HG02885 (cell line): ENCODE data around the gene TLR3.

Source experiments
- ATAC-seq: cut with Tn5 transposase; IDR thresholded peaks from one replicate; pipeline ENCODE4 v1.9.1; 2021; ENCODE audit warnings: mild to moderate bottlenecking; ENCODE audit not compliant: unreplicated experiment, poor library complexity

TLR3 gene

DNA sequence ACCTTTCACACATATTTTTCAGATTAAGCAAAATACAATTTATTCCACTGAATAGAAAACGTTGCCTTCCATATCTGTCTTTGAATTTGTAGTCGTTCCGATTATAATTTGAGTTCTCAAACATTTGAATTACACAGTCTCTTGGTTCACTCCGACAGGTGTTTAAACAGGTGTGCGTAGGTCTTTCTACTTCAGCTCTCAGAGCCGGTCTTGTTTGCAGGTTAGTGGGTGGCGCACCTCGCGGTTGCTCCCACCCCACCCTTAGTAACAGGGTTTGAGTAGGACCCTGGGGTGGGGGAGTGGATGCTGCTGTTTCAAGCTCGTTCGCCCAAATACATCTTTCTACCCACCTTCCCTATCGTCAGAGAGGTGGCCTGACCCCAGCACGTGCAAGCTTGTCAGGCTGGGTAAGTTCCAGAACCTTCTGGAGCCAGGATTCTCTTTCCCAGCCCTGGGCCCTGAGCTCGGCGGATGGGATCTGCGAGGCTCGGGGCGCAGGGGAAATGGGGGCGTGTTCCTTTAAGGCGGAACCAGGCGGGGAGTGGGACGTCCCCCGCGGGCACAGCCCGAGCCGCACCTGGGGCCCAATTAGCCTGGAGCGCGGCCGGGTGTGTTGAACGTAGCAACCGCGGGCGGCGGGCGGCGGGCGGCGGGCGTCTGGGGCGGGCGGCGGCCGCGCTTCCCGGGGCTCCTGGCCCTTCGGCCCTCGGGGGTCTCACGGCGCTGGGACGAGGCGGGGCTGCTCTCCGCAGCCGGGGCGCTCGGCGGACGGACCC is 35.3 kb downstream of the TLR3 start, which contains the start of gene FAM149A:
TSS of gene FAM149A (plus strand) at position 591 of the 776 bp plus-strand sequence.
- ATAC-seq: peak; percentile 75

DNA sequence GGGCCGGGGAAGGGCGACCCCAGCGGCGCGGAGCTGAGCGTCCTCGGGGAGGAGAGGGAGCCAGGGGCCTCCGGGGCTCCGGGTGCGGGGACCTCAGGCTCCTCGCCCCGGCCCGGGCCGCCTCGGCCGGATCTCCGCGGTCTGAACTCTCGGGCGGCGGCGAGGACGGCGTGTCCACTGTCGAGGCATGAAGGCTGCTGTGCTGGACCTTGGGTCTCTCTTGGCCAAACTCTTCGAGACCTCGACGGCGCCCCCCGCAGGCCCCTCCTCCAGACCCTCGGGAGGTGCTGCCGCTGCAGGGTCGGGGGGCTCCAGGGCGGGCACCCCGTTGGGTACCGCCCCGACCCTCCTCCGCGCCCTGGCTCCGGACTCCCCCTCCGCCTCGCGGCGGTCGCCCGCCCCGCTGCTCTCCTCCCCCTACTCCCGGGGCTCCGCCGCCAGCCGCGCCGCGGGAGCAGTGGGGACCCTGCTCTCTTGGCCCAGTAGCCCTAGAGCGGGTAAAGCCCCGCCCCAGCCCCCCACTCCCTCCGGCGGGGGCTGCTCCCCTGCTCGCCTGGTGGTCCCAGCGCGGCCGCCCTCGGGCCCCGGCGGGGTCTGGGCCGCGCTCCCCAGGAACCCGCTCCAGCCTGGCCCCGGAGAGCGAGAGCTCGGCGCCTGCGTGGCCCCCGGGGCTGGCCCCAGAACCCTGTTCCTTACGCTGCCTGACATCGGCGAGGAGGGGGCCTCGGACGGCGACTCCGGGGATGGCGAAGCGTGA is 36.1 kb downstream of the TLR3 start:
- ATAC-seq: peak; percentile 36

DNA sequence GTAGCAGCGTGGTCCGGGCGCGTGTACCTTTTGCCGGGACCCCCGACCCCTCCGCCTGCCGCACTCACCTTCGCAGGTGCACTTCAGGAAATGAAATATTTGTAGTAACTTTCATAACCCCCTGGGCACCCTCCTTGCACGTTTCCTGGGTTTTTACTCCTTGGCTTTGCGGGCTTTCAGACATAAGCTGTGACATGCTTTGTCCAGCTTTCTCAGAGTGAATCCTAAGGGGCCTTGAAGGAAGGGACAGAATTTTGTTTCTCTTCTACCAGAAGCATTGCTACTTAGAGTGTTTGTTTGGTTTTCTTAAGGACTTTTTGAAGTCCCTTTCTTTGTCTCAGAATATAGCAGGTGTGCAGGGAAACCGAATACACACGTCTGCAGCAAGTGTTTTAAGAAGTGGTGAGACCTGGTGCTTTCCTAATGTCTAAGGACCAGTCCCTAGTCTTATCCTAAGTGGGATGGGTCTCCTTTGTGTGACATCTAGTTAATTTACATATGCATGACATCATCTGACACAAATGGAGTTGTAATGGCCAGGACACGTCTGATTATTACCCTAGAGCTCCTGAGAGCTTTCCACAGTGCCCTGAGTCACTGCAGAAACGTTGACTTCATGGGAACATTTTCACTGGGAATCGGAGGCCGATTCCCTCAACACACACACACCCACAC is 36.8 kb downstream of the TLR3 start:
- ATAC-seq: peak; percentile 3

DNA sequence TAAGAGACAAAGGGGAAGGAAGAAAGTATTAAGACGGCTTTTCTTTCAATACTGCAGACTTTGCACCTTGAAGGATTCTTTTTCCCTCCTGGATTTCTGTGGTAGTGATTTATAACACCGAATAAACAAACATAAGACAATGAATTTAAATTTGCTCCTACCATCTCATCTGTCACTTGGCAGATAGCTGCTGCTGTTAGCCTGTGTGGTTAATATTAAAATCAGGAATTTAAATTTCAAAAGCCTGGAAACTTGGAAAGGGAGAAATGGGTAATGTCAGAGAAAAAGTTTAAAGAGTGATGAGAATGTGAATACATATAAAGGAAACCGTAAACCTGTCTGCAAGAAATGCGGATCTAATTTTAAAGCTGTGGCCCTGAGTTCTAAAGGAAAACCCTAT is 39.0 kb downstream of the TLR3 start:
- no peak for ATAC-seq

DNA sequence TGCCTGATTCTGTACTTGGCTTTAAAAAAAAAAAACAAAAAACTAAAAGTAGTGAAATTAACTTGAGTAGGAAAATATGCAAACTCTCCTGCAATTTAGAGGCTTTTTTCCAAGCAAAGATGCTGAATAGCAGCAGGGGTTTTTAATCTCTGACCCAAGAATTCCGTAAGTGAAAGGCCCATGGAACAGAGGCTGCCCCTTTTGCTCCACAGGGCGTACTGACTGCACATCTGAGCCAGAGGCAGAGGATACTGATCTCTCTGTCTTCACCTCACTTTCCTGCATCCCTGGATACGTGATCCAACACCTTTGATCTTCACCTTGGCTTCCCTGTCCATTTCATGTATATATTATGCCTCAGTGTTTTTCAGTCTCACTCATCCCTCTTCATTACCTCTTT is 39.4 kb downstream of the TLR3 start:
- ATAC-seq: no peak

DNA sequence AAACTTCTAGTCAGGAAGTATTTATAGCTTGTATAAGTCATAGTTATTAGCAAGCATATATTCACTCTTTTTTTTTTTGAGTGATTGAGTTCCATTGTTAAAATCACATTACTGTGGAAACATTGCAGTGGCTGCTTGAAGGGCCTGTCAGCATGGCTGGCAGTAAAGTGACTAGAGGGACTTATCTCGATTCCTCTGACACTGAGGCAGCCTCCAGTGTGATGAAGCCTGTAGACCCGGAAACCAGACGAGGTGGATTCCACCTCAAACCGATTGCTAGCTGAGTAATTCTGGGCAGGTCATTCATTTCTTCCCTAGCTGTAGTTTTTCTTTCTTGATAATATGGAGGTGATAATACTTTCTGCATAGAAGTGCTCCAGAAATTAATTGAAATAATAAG is 40.3 kb downstream of the TLR3 start:
- no peak for ATAC-seq

DNA sequence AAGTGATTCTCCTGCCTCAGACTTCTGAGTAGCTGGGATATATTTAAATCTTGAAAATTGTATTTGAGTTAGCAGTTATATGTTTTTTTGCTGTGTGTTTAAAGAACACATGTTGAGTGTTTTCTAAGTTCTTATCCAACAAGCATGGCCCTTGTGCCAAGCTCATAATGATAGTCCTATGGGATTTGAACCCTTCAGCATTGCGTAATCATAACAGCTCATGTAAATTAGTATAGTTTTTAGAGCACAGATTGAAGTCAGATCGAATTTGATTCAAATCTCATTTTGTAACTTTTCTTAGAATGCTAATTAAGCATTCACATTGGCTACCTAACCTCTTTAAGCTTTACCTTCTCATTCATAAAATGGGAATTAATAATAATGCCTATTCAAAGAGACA is 47.7 kb downstream of the TLR3 start:
- no peak for ATAC-seq

DNA sequence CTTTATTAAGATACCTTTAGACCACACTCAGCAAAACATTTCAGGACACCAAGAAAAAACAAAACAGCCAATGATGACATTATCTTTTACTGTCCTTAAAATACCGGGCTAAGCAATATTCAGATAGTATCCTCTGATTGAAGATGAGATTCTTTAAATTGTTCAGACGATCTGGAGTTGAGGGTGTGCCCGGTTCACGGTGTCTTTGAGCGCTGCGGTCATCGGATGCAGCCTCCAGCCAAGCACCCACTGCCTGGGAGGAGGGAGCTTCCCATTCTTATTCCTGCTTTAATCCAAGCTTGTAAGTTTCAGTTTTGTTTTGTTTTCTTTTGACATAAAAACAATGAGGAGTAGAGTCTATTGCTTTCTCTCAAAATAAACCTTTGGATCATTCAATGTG is 49.6 kb downstream of the TLR3 start:
- no peak for ATAC-seq

DNA sequence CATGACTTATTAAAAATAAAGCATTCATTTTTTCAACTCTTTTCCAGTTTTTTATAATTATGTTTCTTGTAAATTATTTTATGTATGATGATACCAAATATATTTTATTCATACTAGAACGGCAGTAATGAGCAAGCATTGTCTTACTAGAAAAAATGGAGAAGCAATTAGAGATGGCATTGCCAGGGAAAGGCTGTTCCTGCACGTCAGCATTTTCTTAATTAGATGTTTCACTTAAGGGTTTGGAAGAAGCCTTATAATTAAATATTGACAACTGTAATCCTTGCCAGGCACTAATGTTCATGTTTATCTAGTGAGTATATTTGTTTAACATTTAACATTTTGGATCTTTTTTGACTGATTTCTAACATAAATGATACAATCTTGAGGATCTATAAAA is 52.1 kb downstream of the TLR3 start:
- no peak for ATAC-seq

DNA sequence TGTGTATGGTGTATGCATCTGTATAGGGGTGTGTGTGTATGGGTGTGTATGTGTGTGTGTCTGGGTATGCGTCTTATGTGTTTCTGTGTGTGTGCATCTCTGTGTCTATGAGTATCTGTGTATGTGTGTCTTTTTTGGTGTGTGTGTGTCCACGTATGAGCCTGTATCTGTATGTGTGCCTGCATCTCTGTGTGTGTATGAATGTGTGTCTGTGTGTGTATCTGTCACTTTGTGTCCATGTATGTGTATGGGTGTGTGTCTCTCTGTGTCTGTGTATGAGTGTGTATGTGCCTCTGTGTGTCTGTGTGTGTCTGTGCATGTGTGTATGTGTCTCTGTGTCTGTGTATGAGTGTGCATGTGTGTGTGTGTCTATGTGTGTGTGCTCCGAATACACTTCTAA is 59.9 kb downstream of the TLR3 start:
- no peak for ATAC-seq

DNA sequence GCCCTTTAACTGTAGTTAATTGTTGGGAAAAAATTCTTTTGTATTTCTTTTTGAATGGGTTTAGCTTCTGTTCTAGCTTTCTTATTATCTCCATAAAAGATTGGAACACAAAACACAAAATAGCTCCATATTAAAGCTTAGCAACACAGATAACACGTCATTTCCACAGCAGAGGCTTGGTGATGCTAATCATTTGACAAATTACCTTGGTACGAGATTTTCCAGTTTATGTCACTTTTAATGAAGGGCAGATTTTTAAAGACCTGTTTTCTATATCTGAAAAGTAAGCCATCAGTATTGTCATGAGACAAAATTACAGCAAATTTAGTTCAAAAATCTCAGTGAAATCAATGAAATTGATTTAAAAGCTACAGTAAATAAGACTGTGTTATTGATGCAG is 63.0 kb downstream of the TLR3 start:
- no peak for ATAC-seq

DNA sequence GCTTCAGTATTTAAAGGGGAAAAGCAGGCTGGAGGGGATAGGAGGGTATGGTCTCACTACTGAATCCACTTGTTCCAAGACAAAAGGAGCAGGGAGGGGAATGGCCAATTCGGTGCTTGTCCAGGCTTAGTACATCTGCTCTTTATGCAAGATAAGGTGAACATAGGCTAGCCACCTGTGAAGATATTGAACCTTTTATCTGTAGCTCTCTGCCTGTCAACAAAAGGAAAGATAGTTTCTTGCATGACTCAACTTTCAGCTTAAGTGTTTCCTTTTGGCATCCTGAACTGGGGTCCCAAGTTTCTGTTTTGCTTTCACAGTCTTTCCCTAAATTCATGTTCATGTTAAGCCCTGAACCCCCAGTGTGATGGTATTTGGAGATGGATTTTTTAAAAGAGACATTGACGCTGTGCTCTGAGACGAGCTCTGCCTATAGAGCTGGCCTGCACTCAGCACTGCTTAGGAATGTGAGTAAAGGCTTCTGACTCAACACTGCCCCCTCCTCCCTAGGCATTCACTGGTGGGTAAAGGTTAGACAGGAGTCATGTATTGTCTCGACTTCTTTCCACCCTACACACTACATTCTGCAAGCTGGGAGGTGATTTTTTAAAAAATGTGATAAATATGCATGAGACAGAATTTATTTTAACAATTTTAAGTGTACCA is 63.8 kb downstream of the TLR3 start:
- ATAC-seq: peak; percentile 26

DNA sequence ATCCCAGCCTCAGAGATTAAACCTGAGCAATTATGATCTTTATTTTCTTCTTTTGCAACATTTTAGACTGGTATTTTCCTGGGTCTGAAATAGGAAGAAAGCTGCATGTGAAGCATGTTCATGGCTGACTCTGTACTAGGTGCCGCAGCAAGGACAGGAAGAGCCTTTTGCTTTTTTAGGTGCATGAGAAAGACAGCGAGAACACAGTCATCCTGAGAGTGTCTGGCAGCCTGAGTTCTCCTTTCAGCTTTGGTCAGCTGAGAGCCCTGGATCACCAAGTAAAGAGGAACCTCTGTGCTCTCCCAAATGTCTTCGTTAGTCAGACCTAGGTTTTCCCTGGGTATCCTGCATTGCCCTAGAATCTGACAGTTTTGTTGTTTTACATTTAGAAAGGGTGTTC is 65.3 kb downstream of the TLR3 start:
- peak; percentile 100 for ATAC-seq

DNA sequence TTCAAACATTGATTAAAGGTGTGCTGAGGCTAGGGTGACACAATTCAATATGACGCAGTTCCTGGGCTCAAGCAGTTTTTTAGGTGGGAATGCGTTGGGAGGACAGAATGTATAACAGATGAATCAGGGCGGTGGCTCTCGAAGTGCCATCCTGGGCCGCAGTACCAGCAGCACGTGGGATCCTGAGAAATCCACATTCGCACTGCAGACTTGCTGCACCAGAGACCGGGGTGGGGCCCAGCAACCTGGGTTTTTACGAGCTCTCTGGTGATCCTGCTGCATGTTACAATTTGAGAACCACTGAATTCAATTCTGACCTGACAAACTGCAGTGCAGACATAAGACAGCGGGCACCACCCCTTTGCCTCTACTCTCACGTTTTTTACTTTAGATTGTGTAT is 65.9 kb downstream of the TLR3 start:
- ATAC-seq: no peak

DNA sequence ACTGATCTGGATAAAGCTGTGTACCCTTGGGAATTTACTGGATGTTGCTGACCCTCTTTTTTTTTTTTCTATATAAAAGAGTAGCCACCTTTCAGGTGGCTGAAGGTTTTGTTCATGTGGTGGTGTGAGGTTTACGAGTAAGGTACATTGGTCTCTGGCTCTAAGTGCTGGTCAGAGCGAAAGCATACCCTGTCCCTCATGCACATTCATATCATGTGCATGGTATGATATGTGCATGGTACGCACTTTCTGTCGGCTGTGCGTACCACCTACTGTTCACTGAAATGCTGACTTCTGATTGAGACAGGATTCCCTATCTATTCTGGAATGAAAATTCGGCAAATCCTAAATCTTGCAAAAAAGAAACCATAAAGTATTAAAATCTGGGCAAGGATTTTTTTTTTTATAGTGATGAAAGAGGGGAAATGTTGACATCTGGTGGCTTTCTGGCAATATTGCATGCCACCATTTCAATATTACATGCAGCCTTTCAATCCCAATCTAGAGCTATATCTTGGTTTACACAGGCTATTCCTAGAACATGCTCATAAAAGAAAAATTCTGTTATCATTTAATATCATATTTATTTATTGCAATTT is 68.3 kb downstream of the TLR3 start:
- no peak for ATAC-seq
